Colonic mucosa (tissue), 4 donors: ENCODE data around the gene RAB7A. TPM values are rescaled to one million over a fixed set of nuclear protein-coding genes. Genes with fewer than 3 reads are reported as not detected.
A peak's percentile ranks its signal among the peaks of the same experiment; 100 is the strongest.

Experiments
- DNase-seq: peaks from one replicate; pipeline ENCODE4 v3.0.0-alpha.2; 2020
- H3K27ac ChIP-seq: fragments of 200-600 bp; one replicate; pipeline ENCODE4 v1.8.0; 2021
- H3K27me3 ChIP-seq: fragments of 200-600 bp; one replicate; pipeline ENCODE4 v1.8.0; 2021
- H3K36me3 ChIP-seq: fragments of 200-600 bp; one replicate; pipeline ENCODE4 v1.8.0; 2021
- H3K4me1 ChIP-seq: fragments of 200-600 bp; one replicate; pipeline ENCODE4 v1.8.0; 2021; ENCODE audit warnings: mild to moderate bottlenecking
- H3K4me3 ChIP-seq: fragments of 200-600 bp; one replicate; pipeline ENCODE4 v1.8.0; 2021
- H3K9ac ChIP-seq, 2 donors: one replicate each; pipeline ENCODE4 v1.7.0; 2013; ENCODE audit warnings: control low read depth in 2 of 2, low read depth in 2 of 2, low read length in 2 of 2
- H3K9me3 ChIP-seq: fragments of 200-600 bp; one replicate; pipeline ENCODE4 v1.8.0; 2021
- CTCF ChIP-seq: fragments of 200-600 bp; IDR thresholded peaks from one replicate; pipeline ENCODE4 v1.8.0; 2022; ENCODE audit warnings: antibody characterized with exemption, mild to moderate bottlenecking
- intact Hi-C: fragments of 100-400 bp; cut with DNase I; formaldehyde crosslinking; loops from one replicate; pipeline ENCODE4 v1.14.1; 2022
- total RNA-seq, 2 donors: library from RNA; stranded (reverse); fragmentation: NEBNext Ultra II Directional in 1 of 2; extraction: Animal tissue kit (Norgen Biotek cat#: 25700) in 1 of 2; gene quantifications; one replicate each; pipeline ENCODE4 v1.2.1, GENCODE V29; 2021
- donor health status: healthy.
- donor health status: DM: no; HTN: no; CAD: no.
- donor health status: DM: no; HTN: no; CAD: no.

RAB7A gene
- total RNA-seq, 2 donors from 2014 or later = 221 to 272 TPM

- no peak overlapping the region for H3K27ac ChIP-seq
- intact Hi-C loops = loop anchor here (10.0 kb wide), 1 partner anchor 50 kb away; no protein-coding TSS in a partner anchor
Observed at GRCh38 chr3:128784843-128785242, 58.9 kb downstream of the RAB7A start.

GRCh38 chr3:128786434-128787020 lies 60.5 kb downstream of the RAB7A start:
- DNase-seq = no peak
- Histone ChIP-seq H3K9ac (no peak overlapping the region), H3K27ac (no peak overlapping the region), H3K27me3 (no peaks in the 10 kb centered on the region), H3K9me3 (no peaks in the 10 kb centered on the region), H3K4me1 (peaks cover 9% of the 10 kb centered on the region), H3K36me3 (no peaks in the 10 kb centered on the region), H3K4me3 (no peak overlapping the region)
- no peak for TF ChIP-seq CTCF
- intact Hi-C loops = loop anchor here (10.0 kb wide), 1 partner anchor 52 kb away; no protein-coding TSS in a partner anchor

More at GRCh38 chr3:128784843-128785242, 58.9 kb downstream of the RAB7A start:
- DNase-seq = no peak
- H3K9ac ChIP-seq = no peak overlapping the region
- H3K4me1 ChIP-seq = peaks cover 15% of the 10 kb centered on the region
- TF ChIP-seq CTCF = no peak
- no peaks in the 10 kb centered on the region for H3K27me3 ChIP-seq
- no peaks in the 10 kb centered on the region for H3K9me3 ChIP-seq
- no peak overlapping the region for H3K4me3 ChIP-seq
- no peaks in the 10 kb centered on the region for H3K36me3 ChIP-seq

- H3K9me3 ChIP-seq = no peaks in the 10 kb centered on the region
- H3K4me3 ChIP-seq = no peak overlapping the region
- no peak overlapping the region for H3K27ac ChIP-seq
- H3K36me3 ChIP-seq = no peaks in the 10 kb centered on the region
- no peak overlapping the region for H3K9ac ChIP-seq
- DNase-seq = peak; percentile 34
- no peaks in the 10 kb centered on the region for H3K27me3 ChIP-seq
- intact Hi-C loops = loop anchor here (10.0 kb wide), 1 partner anchor 53 kb away; no protein-coding TSS in a partner anchor
- TF ChIP-seq CTCF = no peak
- H3K4me1 ChIP-seq = no peaks in the 10 kb centered on the region
Observed at GRCh38 chr3:128787256-128788253, 61.6 kb downstream of the RAB7A start.

GRCh38 chr3:128788268-128788869 lies 62.4 kb downstream of the RAB7A start:
- TF ChIP-seq CTCF = no peak
- no peaks in the 10 kb centered on the region for H3K4me1 ChIP-seq
- no peaks in the 10 kb centered on the region for H3K27me3 ChIP-seq
- no peaks in the 10 kb centered on the region for H3K9me3 ChIP-seq
- H3K4me3 ChIP-seq = no peak overlapping the region
- H3K27ac ChIP-seq = peak overlapping the region; percentile 27
- no peak for DNase-seq
- no peak overlapping the region for H3K9ac ChIP-seq
- no peaks in the 10 kb centered on the region for H3K36me3 ChIP-seq
- intact Hi-C loops = loop anchor here (10.0 kb wide), 1 partner anchor 54 kb away; no protein-coding TSS in a partner anchor
